OCI-LY3 (cell line): ENCODE results near the gene MPPED1.

Experiments used
- H2AFZ ChIP-seq: fragments of 200-600, 300-600 bp; shearing (Covaris generic); 2 replicates; pipeline ENCODE4 v1.6.0; 2014; ENCODE audit warnings: antibody characterized with exemption, low read depth, low read length
- H3K27ac ChIP-seq: fragments of 200-600, 300-600 bp; sonication (generic); 2 replicates; pipeline ENCODE4 v1.5.1; 2014; ENCODE audit warnings: mild to moderate bottlenecking, low read length, moderate library complexity, mixed read lengths
- H3K27me3 ChIP-seq: fragments of 200-600, 300-600 bp; sonication (generic); 2 replicates; pipeline ENCODE4 v1.6.1; 2014; ENCODE audit warnings: low read depth, low read length, mixed read lengths
- H3K36me3 ChIP-seq: fragments of 200-600, 300-600 bp; sonication (generic); replicated peaks from 2 replicates; pipeline ENCODE3; 2014; ENCODE audit warnings: low read depth, low read length, mixed read lengths
- H3K4me1 ChIP-seq: fragments of 300-600, 200-600 bp; sonication (generic); 2 replicates; pipeline ENCODE4 v1.6.1; 2014; ENCODE audit warnings: low read length, mixed read lengths
- H3K4me2 ChIP-seq: fragments of 200-600, 300-600 bp; sonication (generic); 2 replicates; pipeline ENCODE4 v1.6.1; 2014; ENCODE audit warnings: low read length, mixed read lengths
- H3K4me3 ChIP-seq: fragments of 300-600, 200-600 bp; sonication (generic); 2 replicates; pipeline ENCODE4 v1.5.1; 2014; ENCODE audit warnings: antibody characterized with exemption, mild to moderate bottlenecking, low read length, moderate library complexity
- H3K79me2 ChIP-seq: fragments of 300-600, 200-600 bp; shearing (Covaris generic); 2 replicates; pipeline ENCODE4 v1.6.1; 2014; ENCODE audit warnings: mild to moderate bottlenecking, low read length, mixed read lengths
- H3K9ac ChIP-seq: fragments of 300-600, 200-600 bp; shearing (Covaris generic); 2 replicates; pipeline ENCODE4 v1.6.0; 2014; ENCODE audit warnings: mild to moderate bottlenecking, low read length, moderate library complexity
- H3K9me3 ChIP-seq: fragments of 200-600, 300-600 bp; shearing (Covaris generic); 2 replicates; pipeline ENCODE4 v1.6.1; 2014; ENCODE audit warnings: low read length, mixed read lengths; ENCODE audit not compliant: insufficient read depth
- H4K20me1 ChIP-seq: fragments of 200-600, 300-600 bp; sonication (generic); 2 replicates; pipeline ENCODE4 v1.6.1; 2016; ENCODE audit warnings: low read length, mixed read lengths; ENCODE audit not compliant: insufficient read depth
- CTCF ChIP-seq: fragments of 200-600, 300-600 bp; sonication (generic); IDR thresholded peaks from 2 replicates; pipeline ENCODE4 v1.5.1; 2014; ENCODE audit warnings: antibody characterized with exemption, low read length, low read depth
- EZH2phosphoT487 ChIP-seq: fragments of 200-600 bp; shearing (Covaris generic); IDR thresholded peaks from 2 replicates; pipeline ENCODE4 v1.6.1; 2018; ENCODE audit warnings: antibody characterized with exemption, mixed run types, low read depth

Gene MPPED1

GRCh38 chr22:43507235-43507634, 95.4 kb downstream of the MPPED1 start:
- no peaks in the 10 kb centered on the region for H3K36me3 ChIP-seq
- no peak overlapping the region for H3K27ac ChIP-seq
- no peaks in the 10 kb centered on the region for H3K79me2 ChIP-seq
- no peak overlapping the region for H3K9ac ChIP-seq
- no peak overlapping the region for H3K4me2 ChIP-seq
- H3K4me1 ChIP-seq = no peaks in the 10 kb centered on the region
- H3K4me3 ChIP-seq = no peak overlapping the region
- no peaks in the 10 kb centered on the region for H4K20me1 ChIP-seq
- no peak overlapping the region for H2AFZ ChIP-seq
- TF ChIP-seq EZH2phosphoT487 (no peak), CTCF (no peak)
- no peaks in the 10 kb centered on the region for H3K9me3 ChIP-seq
- no peaks in the 10 kb centered on the region for H3K27me3 ChIP-seq

- Histone ChIP-seq H3K9ac (no peak overlapping the region), H3K79me2 (no peaks in the 10 kb centered on the region), H3K4me1 (no peaks in the 10 kb centered on the region), H3K36me3 (no peaks in the 10 kb centered on the region), H3K4me2 (no peak overlapping the region), H3K27ac (no peak overlapping the region), H2AFZ (no peak overlapping the region), H3K27me3 (no peaks in the 10 kb centered on the region), H3K4me3 (no peak overlapping the region), H4K20me1 (no peaks in the 10 kb centered on the region), H3K9me3 (no peaks in the 10 kb centered on the region)
- TF ChIP-seq CTCF = no peak
- TF ChIP-seq EZH2phosphoT487 = no peak
Observed at GRCh38 chr22:43508489-43508888, 96.7 kb downstream of the MPPED1 start.

- no peaks in the 10 kb centered on the region for H3K36me3 ChIP-seq
- H4K20me1 ChIP-seq = no peaks in the 10 kb centered on the region
- H3K27ac ChIP-seq = no peak overlapping the region
- no peak overlapping the region for H2AFZ ChIP-seq
- H3K79me2 ChIP-seq = no peaks in the 10 kb centered on the region
- H3K9ac ChIP-seq = no peak overlapping the region
- no peak for TF ChIP-seq CTCF
- no peak overlapping the region for H3K4me3 ChIP-seq
- H3K27me3 ChIP-seq = no peaks in the 10 kb centered on the region
- H3K4me1 ChIP-seq = no peaks in the 10 kb centered on the region
- H3K4me2 ChIP-seq = no peak overlapping the region
- H3K9me3 ChIP-seq = no peaks in the 10 kb centered on the region
Observed at GRCh38 chr22:43509337-43509736, 97.5 kb downstream of the MPPED1 start.

GRCh38 chr22:43510281-43511070, 98.7 kb downstream of the MPPED1 start:
- Histone ChIP-seq H3K27me3 (no peaks in the 10 kb centered on the region), H3K4me1 (no peaks in the 10 kb centered on the region), H3K27ac (no peak overlapping the region), H4K20me1 (no peaks in the 10 kb centered on the region), H3K9me3 (no peaks in the 10 kb centered on the region), H3K9ac (no peak overlapping the region), H2AFZ (no peak overlapping the region), H3K4me2 (no peak overlapping the region), H3K4me3 (no peak overlapping the region), H3K36me3 (no peaks in the 10 kb centered on the region), H3K79me2 (no peaks in the 10 kb centered on the region)
- TF ChIP-seq EZH2phosphoT487 = no peak
- no peak for TF ChIP-seq CTCF
